H9 (cell line): ENCODE results near the gene HIRIP3. TPM values are rescaled to one million over a fixed set of nuclear protein-coding genes. Genes with fewer than 3 reads are reported as not detected.

Experiments used
- DNase-seq: peaks from one replicate; pipeline ENCODE4 v3.0.0-alpha.2; 2017
- H2AFZ ChIP-seq: one replicate; pipeline ENCODE4 v1.6.1; 2013; ENCODE audit warnings: mild to moderate bottlenecking, low read length, control low read depth, moderate library complexity
- H2AK5ac ChIP-seq: 2 replicates; pipeline ENCODE4 v1.6.1; 2013; ENCODE audit warnings: low read length, control low read depth, mixed read lengths; ENCODE audit not compliant: insufficient read length
- H2BK120ac ChIP-seq: one replicate; pipeline ENCODE4 v1.6.1; 2013; ENCODE audit warnings: low read depth, mild to moderate bottlenecking, low read length, control low read depth, inconsistent platforms; ENCODE audit not compliant: poor library complexity, severe bottlenecking
- H2BK12ac ChIP-seq: 2 replicates; pipeline ENCODE4 v1.6.1; 2013; ENCODE audit warnings: low read length, control low read depth, mixed read lengths, low read depth; ENCODE audit not compliant: insufficient read length
- H2BK15ac ChIP-seq: 2 replicates; pipeline ENCODE4 v1.6.1; 2013; ENCODE audit warnings: low read depth, low read length, control low read depth
- H2BK20ac ChIP-seq: one replicate; pipeline ENCODE4 v1.6.1; 2013; ENCODE audit warnings: low read depth, mild to moderate bottlenecking, low read length, control low read depth, inconsistent platforms; ENCODE audit not compliant: poor library complexity, severe bottlenecking
- H2BK5ac ChIP-seq: 2 replicates; pipeline ENCODE4 v1.6.1; 2013; ENCODE audit warnings: low read length, control low read depth, mixed read lengths; ENCODE audit not compliant: insufficient read length
- H3K14ac ChIP-seq: 2 replicates; pipeline ENCODE4 v1.6.1; 2013; ENCODE audit warnings: low read length, control low read depth; ENCODE audit not compliant: insufficient read depth
- H3K18ac ChIP-seq: 2 replicates; pipeline ENCODE4 v1.6.1; 2013; ENCODE audit warnings: low read depth, mild to moderate bottlenecking, mixed read lengths, low read length, control low read depth; ENCODE audit not compliant: insufficient read length
- H3K23ac ChIP-seq: 2 replicates; pipeline ENCODE4 v1.6.1; 2013; ENCODE audit warnings: low read length, control low read depth, mixed read lengths, low read depth; ENCODE audit not compliant: insufficient read length
- H3K23me2 ChIP-seq: 2 replicates; pipeline ENCODE4 v1.6.1; 2013; ENCODE audit warnings: low read depth, mild to moderate bottlenecking, mixed read lengths, low read length, control low read depth; ENCODE audit not compliant: insufficient read length, poor library complexity, severe bottlenecking
- H3K27ac ChIP-seq: 2 replicates; pipeline ENCODE4 v1.5.1; 2013; ENCODE audit warnings: low read length, control low read depth, mixed read lengths, low read depth; ENCODE audit not compliant: insufficient read length
- H3K27me3 ChIP-seq: 2 replicates; pipeline ENCODE4 v1.6.1; 2013; ENCODE audit warnings: low read length, control low read depth, inconsistent platforms; ENCODE audit not compliant: insufficient read depth
- H3K4ac ChIP-seq: 2 replicates; pipeline ENCODE4 v1.6.1; 2013; ENCODE audit warnings: low read depth, mild to moderate bottlenecking, control low read depth, inconsistent platforms, low read length, moderate library complexity
- H3K4me1 ChIP-seq: 2 replicates; pipeline ENCODE4 v1.6.1; 2013; ENCODE audit warnings: low read length, control low read depth, inconsistent platforms; ENCODE audit not compliant: insufficient read depth
- H3K4me2 ChIP-seq: 2 replicates; pipeline ENCODE4 v1.6.1; 2013; ENCODE audit warnings: low read length, control low read depth, mixed read lengths; ENCODE audit not compliant: insufficient read length, insufficient read depth
- H3K56ac ChIP-seq: 2 replicates; pipeline ENCODE4 v1.6.1; 2013; ENCODE audit warnings: low read depth, mild to moderate bottlenecking, mixed read lengths, low read length, control low read depth; ENCODE audit not compliant: insufficient read length
- H3K79me1 ChIP-seq: 2 replicates; pipeline ENCODE4 v1.6.1; 2013; ENCODE audit warnings: low read depth, mild to moderate bottlenecking, moderate library complexity, low read length, control low read depth, inconsistent platforms; ENCODE audit not compliant: insufficient read depth, poor library complexity, severe bottlenecking
- H3K79me2 ChIP-seq: 2 replicates; pipeline ENCODE4 v1.6.1; 2013; ENCODE audit warnings: low read length, control low read depth, inconsistent platforms; ENCODE audit not compliant: insufficient read depth
- H3K9ac ChIP-seq: 2 replicates; pipeline ENCODE4 v1.6.1; 2013; ENCODE audit warnings: low read length, control low read depth, mixed read lengths; ENCODE audit not compliant: insufficient read length; ENCODE audit errors: extremely low read depth
- H3K9me3 ChIP-seq: one replicate; pipeline ENCODE4 v1.6.1; 2013; ENCODE audit warnings: low read depth, low read length, inconsistent platforms; ENCODE audit not compliant: control insufficient read depth
- H3T11ph ChIP-seq: one replicate; pipeline ENCODE4 v1.6.1; 2013; ENCODE audit warnings: mild to moderate bottlenecking, low read length, control low read depth, inconsistent platforms
- H4K20me1 ChIP-seq: one replicate; pipeline ENCODE4 v1.6.1; 2013; ENCODE audit not compliant: control insufficient read depth, insufficient read length, insufficient read depth
- H4K5ac ChIP-seq: 2 replicates; pipeline ENCODE4 v1.6.1; 2013; ENCODE audit warnings: low read depth, mild to moderate bottlenecking, mixed read lengths, low read length, control low read depth; ENCODE audit not compliant: insufficient read length
- H4K8ac ChIP-seq: replicated peaks from 2 replicates; pipeline ENCODE4 v1.6.1; 2013; ENCODE audit warnings: low read length, control low read depth, mixed read lengths, low read depth; ENCODE audit not compliant: insufficient read length
- H4K91ac ChIP-seq: 2 replicates; pipeline ENCODE4 v1.6.1; 2013; ENCODE audit warnings: low read depth, mild to moderate bottlenecking, moderate library complexity, mixed read lengths, low read length, control low read depth; ENCODE audit not compliant: insufficient read length
- H3K27ac Mint-ChIP-seq, 3 experiments: 2 replicates in 2 of 3; 3 replicates in 1 of 3; pipeline ENCODE4 v1.8.0; 2020 to 2021; ENCODE audit warnings: mixed read lengths in 3 of 3, mild to moderate bottlenecking in 1 of 3, moderate library complexity in 1 of 3
- H3K27me3 Mint-ChIP-seq: 2 replicates; pipeline ENCODE4 v1.8.0; 2021; ENCODE audit warnings: low read depth, mild to moderate bottlenecking, moderate library complexity, mixed read lengths
- H3K36me3 Mint-ChIP-seq, 3 experiments: 2 replicates in 2 of 3; 3 replicates in 1 of 3; pipeline ENCODE4 v1.8.0; 2020 to 2021; ENCODE audit warnings: low read depth in 3 of 3, mixed read lengths in 3 of 3; ENCODE audit not compliant: insufficient read depth in 1 of 3
- H3K4me1 Mint-ChIP-seq, 2 experiments: 2 replicates each; pipeline ENCODE4 v1.8.0; 2020; ENCODE audit warnings: mixed read lengths in 2 of 2
- H3K4me3 Mint-ChIP-seq, 2 experiments: 2 replicates in 1 of 2; 3 replicates in 1 of 2; pipeline ENCODE4 v1.8.0; 2020 to 2021; ENCODE audit warnings: mild to moderate bottlenecking in 2 of 2, mixed read lengths in 2 of 2, moderate library complexity in 1 of 2
- H3K9me3 Mint-ChIP-seq, 2 experiments: 2 replicates in 1 of 2; 3 replicates in 1 of 2; pipeline ENCODE4 v1.8.0; 2020; ENCODE audit warnings: mild to moderate bottlenecking in 2 of 2, mixed read lengths in 2 of 2, moderate library complexity in 1 of 2
- WGBS: extraction: QIAGEN DNeasy Blood & Tissue Kit; methylation state at CpG from one replicate; pipeline ENCODE4 v1.1.7; 2013; ENCODE audit warnings: missing lambda C conversion rate, low lambda C conversion rate, mixed read lengths; ENCODE audit not compliant: insufficient read length; ENCODE audit errors: extremely low coverage; 5-methylcytosine and 5-hydroxymethylcytosine counted together
- total RNA-seq: library from RNA; stranded (reverse); gene quantifications from 2 replicates; pipeline ENCODE4 v1.2.1, GENCODE V29; 2021
- TF ChIP-seq, protein P1 (sequence below): fragments of 200-600 bp; sonication (generic); conservative IDR thresholded peaks from 3 replicates; pipeline ENCODE4 v1.8.0; 2021; ENCODE audit warnings: antibody characterized with exemption, mild to moderate bottlenecking

Gene HIRIP3
- total RNA-seq, 1 experiment from 2014 or later, result 21.6 TPM

DNA sequence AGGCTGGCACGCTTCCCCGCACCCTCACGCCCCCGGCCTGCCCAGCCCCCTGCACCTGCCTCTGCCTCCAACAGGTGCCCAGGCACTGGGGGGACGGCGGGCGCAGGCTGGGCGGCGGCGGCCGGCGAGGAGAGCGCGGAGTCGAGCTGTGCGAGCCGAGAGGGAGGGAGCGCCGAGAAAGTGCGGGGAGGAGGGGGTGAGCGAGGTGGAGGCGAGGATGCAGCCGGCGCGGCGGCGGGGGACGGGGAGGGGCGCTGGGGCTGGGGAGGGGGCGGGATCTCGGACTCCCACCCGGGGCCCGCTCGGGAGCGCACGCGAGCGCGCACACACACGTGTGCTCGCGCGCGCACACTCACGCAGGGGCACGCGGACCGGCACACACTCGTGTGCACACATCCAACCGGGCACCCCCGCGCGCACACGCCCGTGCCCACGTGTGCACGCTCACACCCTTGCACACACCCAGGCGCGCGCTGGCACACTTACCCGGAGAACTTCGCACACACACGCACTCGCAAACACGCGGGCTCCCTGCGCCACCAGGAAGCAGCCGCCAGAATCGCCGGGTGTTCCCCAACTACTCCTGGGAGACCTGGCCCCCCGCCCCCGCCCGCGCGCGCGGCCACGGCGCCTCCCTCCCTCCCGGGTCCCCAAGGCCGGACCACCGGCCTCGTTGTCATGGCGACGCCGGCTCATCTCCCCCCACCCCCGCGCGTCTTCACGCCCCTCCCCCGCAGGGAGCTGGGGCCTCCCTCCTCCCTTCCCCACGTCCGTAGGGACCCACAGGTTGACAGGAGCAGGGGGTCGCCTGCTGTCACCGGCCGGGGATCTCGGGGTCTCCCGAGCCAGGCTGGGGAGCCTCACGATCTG, 15.7 kb upstream of the HIRIP3 start, which contains the start of gene DOC2A:
Gene DOC2A (minus strand): TSS at position 184 of the 870 bp plus-strand sequence. CDS start 805 bp downstream, outside the sequence.
- H2BK20ac ChIP-seq, result no peak within 1 kb of the TSS
- no peak within 1 kb of the TSS for H2BK5ac ChIP-seq
- peak within 1 kb of the TSS; percentile 2 for H3K18ac ChIP-seq
- DNase-seq, result peak; percentile 59
- H3K9me3 ChIP-seq, result no peaks in the 10 kb centered on the region
- no CpG with 5 or more reads among the region's 99 CpGs for WGBS
- no peaks in the 10 kb centered on the region for H3K27me3 ChIP-seq
- H2AK5ac ChIP-seq, result no peak within 1 kb of the TSS
- H2AFZ ChIP-seq, result no peak within 1 kb of the TSS
- no peaks in the 10 kb centered on the region for H3K79me2 ChIP-seq
- H3K23me2 ChIP-seq, result peaks cover 16% of the 10 kb centered on the region
- peak within 1 kb of the TSS; percentile 91 for H3K4me2 ChIP-seq
- H4K8ac ChIP-seq, result no peak within 1 kb of the TSS
- no peaks in the 10 kb centered on the region for H3K79me1 ChIP-seq
- peaks cover 9 to 22% of the 10 kb centered on the region in 2 experiments for H3K4me1 Mint-ChIP-seq
- no peak within 1 kb of the TSS for H3T11ph ChIP-seq
- H4K91ac ChIP-seq, result no peak within 1 kb of the TSS
- no peak within 1 kb of the TSS for H3K9ac ChIP-seq
- no peak within 1 kb of the TSS for H3K56ac ChIP-seq
- H3K27ac Mint-ChIP-seq, result no peak within 1 kb of the TSS
- peaks cover 0 to 6% (median 5%) of the 10 kb centered on the region in 3 experiments; a peak in 6 of 7 replicates for H3K36me3 Mint-ChIP-seq
- H3K23ac ChIP-seq, result no peak within 1 kb of the TSS
- no peak within 1 kb of the TSS for H4K5ac ChIP-seq
- H4K20me1 ChIP-seq, result no peaks in the 10 kb centered on the region
- H2BK15ac ChIP-seq, result no peak within 1 kb of the TSS
- TF ChIP-seq, protein P1, sequence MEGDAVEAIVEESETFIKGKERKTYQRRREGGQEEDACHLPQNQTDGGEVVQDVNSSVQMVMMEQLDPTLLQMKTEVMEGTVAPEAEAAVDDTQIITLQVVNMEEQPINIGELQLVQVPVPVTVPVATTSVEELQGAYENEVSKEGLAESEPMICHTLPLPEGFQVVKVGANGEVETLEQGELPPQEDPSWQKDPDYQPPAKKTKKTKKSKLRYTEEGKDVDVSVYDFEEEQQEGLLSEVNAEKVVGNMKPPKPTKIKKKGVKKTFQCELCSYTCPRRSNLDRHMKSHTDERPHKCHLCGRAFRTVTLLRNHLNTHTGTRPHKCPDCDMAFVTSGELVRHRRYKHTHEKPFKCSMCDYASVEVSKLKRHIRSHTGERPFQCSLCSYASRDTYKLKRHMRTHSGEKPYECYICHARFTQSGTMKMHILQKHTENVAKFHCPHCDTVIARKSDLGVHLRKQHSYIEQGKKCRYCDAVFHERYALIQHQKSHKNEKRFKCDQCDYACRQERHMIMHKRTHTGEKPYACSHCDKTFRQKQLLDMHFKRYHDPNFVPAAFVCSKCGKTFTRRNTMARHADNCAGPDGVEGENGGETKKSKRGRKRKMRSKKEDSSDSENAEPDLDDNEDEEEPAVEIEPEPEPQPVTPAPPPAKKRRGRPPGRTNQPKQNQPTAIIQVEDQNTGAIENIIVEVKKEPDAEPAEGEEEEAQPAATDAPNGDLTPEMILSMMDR, result no peak
- H3K4me3 Mint-ChIP-seq, result peak within 1 kb of the TSS; percentile 69 to 88
- H3K4me1 ChIP-seq, result no peaks in the 10 kb centered on the region; the same call in 1 of the 2 replicates
- H3K27me3 Mint-ChIP-seq, result peaks cover 38% of the 10 kb centered on the region
- H3K14ac ChIP-seq, result no peak within 1 kb of the TSS
- H3K4ac ChIP-seq, result no peak within 1 kb of the TSS
- H3K9me3 Mint-ChIP-seq, result no peaks in the 10 kb centered on the region
- H3K27ac ChIP-seq, result no peak within 1 kb of the TSS
- no peak within 1 kb of the TSS for H2BK12ac ChIP-seq
- no peak within 1 kb of the TSS for H2BK120ac ChIP-seq
